OCI-LY3 (cell line): Measurements from ENCODE around the gene ZNF814.
"Not testable (repeated sequence)": the region's sequence is repeated elsewhere in the genome, so short reads cannot be mapped to it uniquely, and the experiment has no call there.

ENCODE experiments used
- H2AFZ ChIP-seq: fragments of 200-600, 300-600 bp; shearing (Covaris generic); 2 replicates; pipeline ENCODE4 v1.6.0; 2014; ENCODE audit warnings: antibody characterized with exemption, low read depth, low read length
- H3K27ac ChIP-seq: fragments of 200-600, 300-600 bp; sonication (generic); 2 replicates; pipeline ENCODE4 v1.5.1; 2014; ENCODE audit warnings: mild to moderate bottlenecking, low read length, moderate library complexity, mixed read lengths
- H3K27me3 ChIP-seq: fragments of 200-600, 300-600 bp; sonication (generic); 2 replicates; pipeline ENCODE4 v1.6.1; 2014; ENCODE audit warnings: low read depth, low read length, mixed read lengths
- H3K36me3 ChIP-seq: fragments of 200-600, 300-600 bp; sonication (generic); replicated peaks from 2 replicates; pipeline ENCODE3; 2014; ENCODE audit warnings: low read depth, low read length, mixed read lengths
- H3K4me1 ChIP-seq: fragments of 300-600, 200-600 bp; sonication (generic); 2 replicates; pipeline ENCODE4 v1.6.1; 2014; ENCODE audit warnings: low read length, mixed read lengths
- H3K4me2 ChIP-seq: fragments of 200-600, 300-600 bp; sonication (generic); 2 replicates; pipeline ENCODE4 v1.6.1; 2014; ENCODE audit warnings: low read length, mixed read lengths
- H3K4me3 ChIP-seq: fragments of 300-600, 200-600 bp; sonication (generic); 2 replicates; pipeline ENCODE4 v1.5.1; 2014; ENCODE audit warnings: antibody characterized with exemption, mild to moderate bottlenecking, low read length, moderate library complexity
- H3K79me2 ChIP-seq: fragments of 300-600, 200-600 bp; shearing (Covaris generic); 2 replicates; pipeline ENCODE4 v1.6.1; 2014; ENCODE audit warnings: mild to moderate bottlenecking, low read length, mixed read lengths
- H3K9ac ChIP-seq: fragments of 300-600, 200-600 bp; shearing (Covaris generic); 2 replicates; pipeline ENCODE4 v1.6.0; 2014; ENCODE audit warnings: mild to moderate bottlenecking, low read length, moderate library complexity
- H3K9me3 ChIP-seq: fragments of 200-600, 300-600 bp; shearing (Covaris generic); 2 replicates; pipeline ENCODE4 v1.6.1; 2014; ENCODE audit warnings: low read length, mixed read lengths; ENCODE audit not compliant: insufficient read depth
- H4K20me1 ChIP-seq: fragments of 200-600, 300-600 bp; sonication (generic); 2 replicates; pipeline ENCODE4 v1.6.1; 2016; ENCODE audit warnings: low read length, mixed read lengths; ENCODE audit not compliant: insufficient read depth
- EZH2phosphoT487 ChIP-seq: fragments of 200-600 bp; shearing (Covaris generic); IDR thresholded peaks from 2 replicates; pipeline ENCODE4 v1.6.1; 2018; ENCODE audit warnings: antibody characterized with exemption, mixed run types, low read depth
- TF ChIP-seq, protein P1 (sequence below): fragments of 200-600, 300-600 bp; sonication (generic); IDR thresholded peaks from 2 replicates; pipeline ENCODE4 v1.5.1; 2014; ENCODE audit warnings: antibody characterized with exemption, low read length, low read depth

The ZNF814 gene

DNA sequence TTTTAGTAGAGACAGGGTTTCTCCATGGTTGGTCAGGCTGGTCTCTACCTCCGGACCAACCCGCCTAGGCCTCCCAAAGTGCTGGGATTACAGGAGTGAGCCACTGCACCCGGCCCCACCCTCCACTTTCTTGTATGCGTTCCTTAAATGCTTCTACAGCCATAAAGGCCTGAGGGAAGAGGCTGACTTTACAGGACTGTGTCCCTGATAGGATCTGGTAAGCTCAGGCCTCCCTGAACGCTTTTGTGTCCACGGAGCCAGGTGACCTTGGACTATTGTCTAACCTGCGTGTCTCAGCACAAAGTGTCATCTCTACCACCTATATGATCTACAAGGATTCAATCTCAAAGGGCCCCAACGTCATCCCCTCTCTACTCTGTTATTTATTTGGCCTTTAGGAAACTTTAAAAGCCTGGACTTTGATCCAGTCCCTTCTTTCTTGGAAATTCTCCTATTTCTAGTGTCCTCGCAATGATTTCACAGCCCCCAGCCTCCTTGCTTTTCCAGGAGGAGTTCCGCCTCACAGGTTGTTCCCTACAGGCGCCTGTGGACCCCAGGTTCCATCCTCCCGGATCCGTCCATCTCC, 74.8 kb downstream of the ZNF814 start:
- peak overlapping the region; percentile 92 for H3K4me2 ChIP-seq
- no peak for TF ChIP-seq EZH2phosphoT487
- TF ChIP-seq, protein P1, sequence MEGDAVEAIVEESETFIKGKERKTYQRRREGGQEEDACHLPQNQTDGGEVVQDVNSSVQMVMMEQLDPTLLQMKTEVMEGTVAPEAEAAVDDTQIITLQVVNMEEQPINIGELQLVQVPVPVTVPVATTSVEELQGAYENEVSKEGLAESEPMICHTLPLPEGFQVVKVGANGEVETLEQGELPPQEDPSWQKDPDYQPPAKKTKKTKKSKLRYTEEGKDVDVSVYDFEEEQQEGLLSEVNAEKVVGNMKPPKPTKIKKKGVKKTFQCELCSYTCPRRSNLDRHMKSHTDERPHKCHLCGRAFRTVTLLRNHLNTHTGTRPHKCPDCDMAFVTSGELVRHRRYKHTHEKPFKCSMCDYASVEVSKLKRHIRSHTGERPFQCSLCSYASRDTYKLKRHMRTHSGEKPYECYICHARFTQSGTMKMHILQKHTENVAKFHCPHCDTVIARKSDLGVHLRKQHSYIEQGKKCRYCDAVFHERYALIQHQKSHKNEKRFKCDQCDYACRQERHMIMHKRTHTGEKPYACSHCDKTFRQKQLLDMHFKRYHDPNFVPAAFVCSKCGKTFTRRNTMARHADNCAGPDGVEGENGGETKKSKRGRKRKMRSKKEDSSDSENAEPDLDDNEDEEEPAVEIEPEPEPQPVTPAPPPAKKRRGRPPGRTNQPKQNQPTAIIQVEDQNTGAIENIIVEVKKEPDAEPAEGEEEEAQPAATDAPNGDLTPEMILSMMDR = no peak
- H3K9ac ChIP-seq = peak overlapping the region; percentile 75
- H3K36me3 ChIP-seq = peaks cover 13% of the 10 kb centered on the region
- peaks cover 42% of the 10 kb centered on the region for H3K79me2 ChIP-seq
- H3K9me3 ChIP-seq = no peaks in the 10 kb centered on the region
- 0 out of 2 replicates have a peak overlapping the region, but pooled peaks have one; percentile 48 for H2AFZ ChIP-seq
- H3K4me3 ChIP-seq = peak overlapping the region; percentile 86
- H3K27ac ChIP-seq = no peak overlapping the region; the same call in 1 of the 2 replicates
- H3K4me1 ChIP-seq = peaks cover 15% of the 10 kb centered on the region; the same call in 1 of the 2 replicates
- H3K27me3 ChIP-seq = no peaks in the 10 kb centered on the region
- 0 out of 2 replicates have a peak, but pooled peaks cover 4% of the 10 kb centered on the region for H4K20me1 ChIP-seq

DNA sequence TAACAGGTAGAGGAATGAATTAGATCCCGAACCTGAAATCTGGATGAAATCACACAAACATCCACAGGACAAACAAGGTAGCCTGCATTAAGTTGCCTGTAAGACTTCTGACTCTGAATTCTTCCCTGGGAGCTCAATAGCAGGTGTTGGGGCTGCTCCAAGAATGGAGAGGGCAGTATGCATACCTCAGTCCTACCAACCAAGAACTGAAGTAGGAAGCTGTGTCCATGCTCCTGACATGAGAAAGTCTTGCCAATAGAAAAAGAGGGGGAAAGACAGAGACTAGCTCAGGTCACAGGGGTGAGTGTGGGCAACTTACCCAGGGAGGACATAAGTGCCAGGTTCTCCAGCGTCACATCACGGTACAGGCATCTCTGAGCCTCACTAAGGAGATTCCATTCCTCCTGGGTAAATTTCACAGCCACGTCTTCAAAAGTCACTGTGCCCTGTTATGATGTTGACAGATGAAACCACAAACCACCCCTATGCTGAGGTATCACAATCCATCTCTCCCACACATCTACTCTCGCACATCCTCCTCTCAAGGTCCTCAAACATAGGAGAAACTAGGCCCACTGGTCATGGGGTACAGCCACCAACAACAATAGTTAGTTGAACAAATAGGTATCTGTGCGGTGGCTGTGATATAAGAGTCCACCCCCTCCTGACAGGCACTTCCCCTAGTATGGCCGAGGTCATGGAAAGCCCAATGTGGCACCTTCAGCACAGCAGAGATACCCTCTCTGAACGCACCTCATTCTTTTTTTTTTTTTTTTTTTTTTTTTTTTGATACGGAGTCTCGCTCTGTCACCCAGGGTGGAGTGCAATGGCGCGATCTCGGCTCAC, 75.6 kb downstream of the ZNF814 start:
- H2AFZ ChIP-seq, H3K27me3 ChIP-seq, H3K27ac ChIP-seq, H3K4me1 ChIP-seq, H3K4me3 ChIP-seq, H4K20me1 ChIP-seq, H3K9me3 ChIP-seq, H3K9ac ChIP-seq: not testable (repeated sequence)
- peaks cover 16% of the 10 kb centered on the region for H3K36me3 ChIP-seq
- peaks cover 38% of the 10 kb centered on the region for H3K79me2 ChIP-seq
- H3K4me2 ChIP-seq = peak overlapping the region; percentile 92

DNA sequence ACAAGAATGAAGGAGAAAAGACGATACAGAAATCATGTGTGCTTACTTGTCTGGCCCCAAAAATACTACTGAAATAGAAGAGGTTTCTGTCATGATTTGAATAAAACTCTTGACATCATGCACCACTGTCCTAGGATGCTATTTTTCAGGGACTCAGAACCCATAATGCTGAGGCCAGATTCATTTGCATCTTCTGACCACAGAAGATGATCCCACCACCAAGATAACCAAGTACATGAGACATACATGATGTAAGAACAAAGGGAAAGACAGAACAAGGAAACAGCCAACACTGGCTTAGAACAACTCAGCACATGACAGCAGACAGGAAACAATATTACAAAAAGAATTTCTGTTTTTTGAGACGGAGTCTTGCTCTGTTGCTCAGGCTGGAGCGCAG, 76.6 kb downstream of the ZNF814 start:
- peaks cover 41% of the 10 kb centered on the region for H3K79me2 ChIP-seq
- peaks cover 7% of the 10 kb centered on the region; the same call in 1 of the 2 replicates for H3K4me1 ChIP-seq
- peaks cover 25% of the 10 kb centered on the region for H3K36me3 ChIP-seq
- H3K9me3 ChIP-seq = no peaks in the 10 kb centered on the region
- no peak overlapping the region for H3K4me2 ChIP-seq
- no peak overlapping the region for H2AFZ ChIP-seq
- TF ChIP-seq, protein P1 = no peak
- no peak for TF ChIP-seq EZH2phosphoT487
- no peak overlapping the region for H3K27ac ChIP-seq
- no peak overlapping the region for H3K9ac ChIP-seq
- H3K4me3 ChIP-seq = no peak overlapping the region
- no peaks in the 10 kb centered on the region for H3K27me3 ChIP-seq
- 0 out of 2 replicates have a peak, but pooled peaks cover 4% of the 10 kb centered on the region for H4K20me1 ChIP-seq

DNA sequence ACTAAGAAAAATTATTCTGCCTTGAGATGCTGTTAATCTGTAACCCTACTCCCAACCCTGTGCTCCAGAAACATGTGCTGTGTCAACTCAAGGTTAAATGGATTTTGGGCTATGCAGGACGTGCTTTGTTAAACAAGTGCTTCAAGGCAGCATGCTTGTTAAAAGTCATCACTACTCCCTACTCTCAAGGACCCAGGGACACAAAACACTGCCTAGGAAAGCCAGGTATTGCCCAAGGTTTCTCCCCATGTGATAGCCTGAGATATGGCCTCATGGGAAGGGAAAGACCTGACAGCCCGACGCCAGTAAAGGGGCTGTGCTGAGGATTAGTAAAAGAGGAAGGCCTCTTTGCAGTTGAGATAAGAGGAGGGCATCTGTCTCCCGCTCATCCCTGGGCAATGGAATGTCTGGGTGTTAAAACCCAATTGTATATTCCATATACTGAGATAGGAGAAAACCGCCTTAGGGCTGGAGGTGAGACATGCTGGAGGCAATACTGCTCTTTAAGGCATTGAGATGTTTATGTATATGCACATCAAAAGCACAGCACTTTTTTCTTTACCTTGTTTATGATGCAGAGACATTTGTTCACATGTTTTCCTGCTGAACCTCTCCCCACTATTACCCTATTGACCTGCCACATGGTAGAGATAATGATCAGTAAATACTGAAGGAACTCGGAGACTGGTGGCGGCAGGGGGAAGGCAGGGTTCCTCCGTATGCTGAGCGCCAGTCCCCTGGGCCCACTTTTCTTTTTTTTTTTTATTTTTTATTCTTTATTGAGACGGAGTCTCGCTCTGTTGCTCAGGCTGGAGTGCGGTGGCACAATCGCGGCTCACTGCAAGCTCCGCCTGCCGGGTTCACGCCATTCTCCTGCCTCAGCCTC, 78.2 kb downstream of the ZNF814 start:
- peaks cover 27% of the 10 kb centered on the region for H3K36me3 ChIP-seq
- H3K4me3 ChIP-seq, H3K9me3 ChIP-seq, H3K4me1 ChIP-seq, H4K20me1 ChIP-seq, H3K9ac ChIP-seq, H3K4me2 ChIP-seq, H3K27me3 ChIP-seq, H3K27ac ChIP-seq, H2AFZ ChIP-seq: not testable (repeated sequence)
- peaks cover 51% of the 10 kb centered on the region for H3K79me2 ChIP-seq
